GM19043 (cell line): ENCODE data around the gene CCDC38.

Experiments used
- ATAC-seq: cut with Tn5 transposase; IDR thresholded peaks from one replicate; pipeline ENCODE4 v1.9.1; 2021; ENCODE audit warnings: low read depth; ENCODE audit not compliant: unreplicated experiment

CCDC38 gene

GRCh38 chr12:95963096-95963495 lies 20.7 kb upstream of the CCDC38 start:
- no peak for ATAC-seq

- ATAC-seq, result no peak
Observed at GRCh38 chr12:95962222-95962621, 19.8 kb upstream of the CCDC38 start.

- ATAC-seq, result no peak
Observed at GRCh38 chr12:95960241-95960640, 17.8 kb upstream of the CCDC38 start.

GRCh38 chr12:95959107-95959506 lies 16.7 kb upstream of the CCDC38 start:
- ATAC-seq, result no peak

DNA sequence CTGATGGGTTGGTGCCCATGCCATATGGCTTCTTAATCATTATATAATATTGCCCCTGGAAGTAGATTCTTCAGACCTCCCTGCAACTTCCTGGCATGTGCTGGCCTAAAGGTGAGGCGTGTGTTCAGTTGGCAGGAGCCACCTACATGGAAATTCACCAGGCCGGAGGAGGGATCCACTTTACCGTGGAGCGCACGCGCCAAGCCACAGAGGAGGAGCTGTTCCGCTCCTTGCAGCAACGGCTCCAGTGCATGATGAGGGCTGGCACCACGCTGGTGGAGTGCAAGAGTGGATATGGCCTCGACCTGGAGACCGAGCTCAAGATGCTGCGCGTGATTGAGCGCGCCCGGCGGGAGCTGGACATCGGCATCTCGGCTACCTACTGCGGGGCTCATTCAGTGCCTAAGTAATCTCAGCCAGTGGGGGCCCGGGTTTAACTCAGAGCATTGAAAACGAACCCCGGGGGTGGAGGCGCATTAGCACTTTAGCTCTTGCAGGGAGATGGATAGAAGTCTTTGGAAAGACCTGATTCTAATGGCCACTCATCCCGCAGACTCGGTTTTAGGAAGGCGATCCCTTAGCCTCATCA lies 14.2 kb upstream of the CCDC38 start:
- ATAC-seq, result no peak

- no peak for ATAC-seq
Observed at GRCh38 chr12:95955549-95956159, 13.2 kb upstream of the CCDC38 start.

DNA sequence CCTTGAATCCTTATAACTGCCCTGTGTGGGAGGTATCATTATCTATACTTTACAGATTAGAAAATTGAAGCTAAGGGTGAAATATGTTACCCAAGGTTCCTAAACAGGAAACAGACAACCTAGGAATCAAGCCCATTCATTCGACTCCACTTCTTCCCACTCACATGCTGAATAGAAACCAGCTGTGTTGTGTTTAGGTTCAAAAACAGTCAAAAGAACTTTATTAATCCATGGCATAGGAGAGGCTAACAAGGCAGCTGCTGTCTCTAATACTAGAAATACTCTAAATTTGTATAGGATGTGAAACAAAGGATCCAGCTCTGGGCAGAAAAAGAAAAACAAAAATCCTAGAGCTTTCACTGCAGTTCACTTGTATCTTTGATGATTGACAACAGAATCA lies 10.6 kb upstream of the CCDC38 start:
- ATAC-seq, result no peak

DNA sequence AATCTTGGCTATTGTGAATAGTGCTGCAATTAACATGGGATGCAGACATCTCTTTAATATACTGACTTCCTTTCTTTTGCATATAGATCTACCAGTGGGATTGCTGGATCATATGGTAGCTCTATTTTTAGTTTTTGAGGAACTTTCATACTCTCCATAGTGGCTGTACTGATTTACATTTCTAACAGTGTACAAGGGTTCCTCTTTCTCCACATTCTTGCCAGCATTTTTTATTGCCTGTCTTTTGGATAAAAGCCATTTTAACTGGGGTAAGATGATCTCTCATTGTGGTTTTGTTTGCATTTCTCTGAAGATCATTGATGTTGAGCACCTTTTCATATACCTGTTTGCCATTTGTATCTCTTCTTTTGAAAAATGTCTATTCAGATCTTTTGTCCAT lies 9.1 kb upstream of the CCDC38 start:
- no peak for ATAC-seq

DNA sequence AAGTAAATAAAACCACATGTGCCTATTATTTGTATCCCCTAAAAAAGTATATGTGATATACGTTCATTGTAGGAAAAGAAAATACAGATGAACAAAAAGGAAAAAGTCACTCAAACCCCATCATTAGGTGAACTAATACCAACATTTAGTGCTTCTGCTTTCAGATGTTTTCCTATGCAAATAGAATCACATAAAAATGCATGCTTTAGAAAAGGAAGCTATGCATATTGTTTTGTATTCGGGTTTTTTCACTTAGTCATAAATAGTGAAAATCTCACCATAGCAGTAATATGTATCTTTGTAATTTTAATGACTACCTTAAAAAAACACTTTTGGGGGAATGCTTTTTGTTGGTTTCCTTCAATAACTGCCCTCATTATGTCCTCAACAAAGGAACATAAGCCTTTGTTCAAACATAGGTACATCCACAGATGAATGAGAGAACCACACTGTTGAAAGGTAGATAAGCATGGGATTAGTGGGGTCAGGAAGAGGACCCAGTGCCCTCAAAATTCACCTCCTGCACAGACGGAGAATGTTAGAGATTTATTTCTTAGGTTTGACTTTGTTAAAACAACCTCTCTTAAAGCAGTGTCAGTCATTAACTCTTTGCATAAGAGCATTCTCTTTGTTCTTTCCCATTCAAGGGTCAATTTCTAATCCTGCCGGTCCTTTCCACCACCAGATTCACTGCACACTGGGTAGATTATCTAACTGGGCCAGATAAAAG lies 7.2 kb upstream of the CCDC38 start:
- no peak for ATAC-seq

DNA sequence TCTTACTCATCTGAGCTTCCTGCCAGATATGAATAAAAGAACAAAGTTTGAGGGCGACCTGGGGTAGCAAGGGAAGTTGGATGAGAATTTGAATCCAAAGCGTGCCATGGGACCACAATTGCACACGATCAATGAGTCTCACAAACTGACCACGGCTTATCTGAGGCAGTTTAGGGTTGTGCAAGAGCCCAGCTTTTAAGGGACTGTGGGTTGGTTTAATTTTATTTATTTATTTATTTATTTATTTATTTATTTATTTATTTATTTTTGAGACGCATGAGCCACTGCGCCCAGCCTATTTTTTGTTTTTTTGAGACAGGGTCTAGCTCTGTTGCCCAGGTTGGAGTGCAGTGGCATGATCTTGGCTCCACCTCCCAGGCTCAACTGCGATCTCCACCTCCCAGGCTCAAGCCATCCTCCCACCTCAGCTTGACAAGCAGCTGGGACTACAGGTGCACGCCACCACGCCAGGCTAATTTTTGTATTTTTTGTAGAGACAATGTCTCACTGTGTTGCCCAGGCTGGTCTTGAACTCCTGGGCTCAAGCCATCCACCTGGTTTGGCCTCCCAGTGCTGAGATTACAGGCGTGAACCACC lies 1.8 kb upstream of the CCDC38 start:
- ATAC-seq, result no peak

DNA sequence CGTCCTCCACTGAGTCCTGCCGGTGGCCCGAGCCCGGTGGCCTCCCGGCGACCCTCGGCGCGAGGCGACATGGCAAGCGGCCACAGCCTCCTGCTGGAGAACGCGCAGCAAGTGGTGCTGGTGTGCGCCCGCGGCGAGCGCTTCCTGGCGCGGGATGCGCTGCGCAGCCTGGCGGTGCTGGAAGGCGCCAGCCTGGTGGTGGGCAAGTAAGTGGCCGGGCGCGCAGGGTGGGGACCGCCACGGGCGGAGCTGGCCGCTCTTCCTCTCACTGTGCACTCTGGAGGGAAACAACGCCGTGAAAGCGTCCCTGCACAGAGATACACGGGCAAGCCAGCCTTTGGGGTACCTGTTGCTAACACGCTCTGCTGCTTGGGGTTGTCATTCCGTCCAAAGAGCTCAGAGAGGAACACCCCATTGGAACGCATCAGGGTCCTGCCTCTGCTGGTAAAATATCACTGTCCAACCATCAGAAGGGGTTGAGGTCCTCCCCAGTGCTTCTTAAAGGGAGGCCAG lies 972 bp upstream of the CCDC38 start, which contains the start of gene AMDHD1:
TSS of gene AMDHD1 (plus strand) at position 2 of the 513 bp plus-strand sequence. CDS start at position 70, 68 bp downstream.
- ATAC-seq, result peak; percentile 54

DNA sequence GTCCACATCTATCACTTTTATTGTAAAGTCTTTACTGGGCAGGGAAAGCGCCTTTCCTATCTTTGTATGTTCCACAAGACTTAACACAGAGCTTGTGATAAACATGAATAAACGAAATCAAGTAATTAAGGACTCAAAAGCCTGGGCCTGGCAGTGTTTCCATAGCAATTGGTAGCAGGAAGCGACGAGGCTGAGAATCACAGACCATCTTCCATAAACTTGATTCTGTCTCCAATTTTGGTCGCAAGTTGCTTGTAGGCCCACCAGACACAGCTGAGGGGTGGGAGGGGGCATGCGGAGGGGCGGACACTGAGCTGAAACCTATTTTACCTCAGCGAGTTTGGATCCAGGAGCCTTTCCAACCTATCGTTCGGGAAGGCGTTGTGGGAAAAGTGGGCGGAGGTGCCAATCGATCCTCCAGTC lies 302 bp downstream of the CCDC38 start:
- no peak for ATAC-seq

DNA sequence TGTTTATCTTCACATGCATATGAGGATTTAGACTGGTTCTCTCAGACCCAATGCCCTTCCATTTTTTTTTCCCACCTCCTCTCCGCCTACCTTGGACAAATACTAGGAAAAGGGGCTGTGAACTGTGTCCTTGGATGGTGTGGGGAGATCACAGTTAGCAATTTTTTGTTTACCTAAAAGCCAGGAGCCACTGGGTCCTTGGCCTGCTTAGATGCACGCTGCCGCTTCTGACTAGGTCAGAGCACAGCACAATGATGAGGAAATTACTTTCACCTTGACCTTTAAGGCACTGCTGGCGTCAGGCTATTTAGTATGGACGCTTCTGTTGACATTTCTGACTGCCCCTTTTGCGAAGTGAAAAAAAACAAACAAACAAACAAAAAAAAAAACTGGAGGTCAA lies 1.9 kb downstream of the CCDC38 start:
- no peak for ATAC-seq

- ATAC-seq, result no peak
Observed at GRCh38 chr12:95922231-95922630, 20.2 kb downstream of the CCDC38 start.

DNA sequence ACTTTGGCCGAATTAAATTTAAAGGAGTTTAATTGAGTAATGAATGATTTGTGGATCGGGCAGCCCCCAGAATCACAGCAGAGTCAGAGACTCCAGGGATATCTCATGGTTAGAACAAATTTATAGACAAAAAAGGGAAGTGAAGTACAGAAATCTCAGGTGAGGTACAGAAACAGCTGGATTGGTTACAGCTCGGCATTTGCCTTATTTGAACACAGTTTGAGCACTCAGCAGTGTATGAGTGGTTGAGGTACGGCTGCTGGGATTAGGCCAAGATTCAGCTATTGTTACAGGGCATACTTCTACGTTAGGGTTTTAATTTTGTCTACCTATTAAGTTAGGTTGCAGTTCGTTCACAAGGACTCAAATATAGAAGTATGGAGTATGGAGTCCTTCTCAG lies 23.3 kb downstream of the CCDC38 start:
- no peak for ATAC-seq

- peak; percentile 94 for ATAC-seq
Observed at GRCh38 chr12:95918194-95918993, 24.0 kb downstream of the CCDC38 start.

DNA sequence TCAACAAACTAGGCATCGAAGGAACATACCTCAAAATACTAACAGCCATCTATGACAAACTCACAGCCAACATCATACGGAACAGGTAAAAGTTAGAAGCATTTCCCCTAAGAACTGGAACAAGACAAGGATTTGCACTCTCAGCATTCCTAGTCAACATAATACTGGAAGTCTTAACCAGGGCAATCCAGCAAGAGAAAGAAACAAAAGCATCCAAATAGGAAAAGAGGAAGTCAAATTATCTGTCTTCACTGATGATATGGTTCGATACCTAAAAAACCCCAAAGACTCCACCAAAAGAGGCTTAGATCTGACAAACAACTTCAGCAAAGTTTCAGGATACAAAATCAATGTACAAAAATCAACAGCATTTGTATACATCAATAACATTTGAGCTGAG lies 32.5 kb downstream of the CCDC38 start:
- ATAC-seq, result no peak

GRCh38 chr12:95908573-95908972 lies 33.8 kb downstream of the CCDC38 start:
- ATAC-seq, result no peak

DNA sequence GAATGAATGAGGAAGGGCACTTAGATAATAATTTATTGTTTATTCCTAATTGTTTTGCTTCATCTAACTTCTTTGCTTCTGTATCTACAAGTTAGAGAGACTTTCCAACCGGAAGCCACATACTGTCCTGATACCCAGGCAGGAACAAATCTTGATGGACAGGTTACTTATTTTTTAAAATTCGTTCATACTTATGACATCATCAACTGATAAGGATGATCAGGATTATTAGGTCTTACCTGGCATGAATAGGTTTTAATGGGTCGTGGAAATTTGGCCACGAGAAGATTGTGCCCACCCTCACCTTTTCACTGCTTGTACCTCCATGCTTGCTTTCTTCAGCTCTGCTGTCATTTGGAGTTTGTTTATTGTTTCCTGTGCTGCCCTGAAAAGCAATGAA lies 44.3 kb downstream of the CCDC38 start:
- no peak for ATAC-seq

GRCh38 chr12:95896846-95897245 lies 45.6 kb downstream of the CCDC38 start:
- ATAC-seq, result no peak
